Thyroid gland (tissue), 4 donors: ENCODE results near the gene REPS1. TPM values are rescaled to one million over a fixed set of nuclear protein-coding genes. Genes with fewer than 3 reads are reported as not detected.

ENCODE experiments used
- DNase-seq, 2 donors: peaks; one replicate each; pipeline ENCODE4 v3.0.0-alpha.2; 2019
- H3K27ac ChIP-seq, 3 donors: fragments of 200-600 bp; sonication (generic); 1 replicate in 2 of 3; 2 replicates in 1 of 3; pipeline ENCODE4 v1.5.1; 2016 to 2019; ENCODE audit warnings: mild to moderate bottlenecking in 1 of 3, moderate library complexity in 1 of 3
- H3K27me3 ChIP-seq: fragments of 200-600 bp; sonication (generic); one replicate; pipeline ENCODE4 v1.5.1; 2019
- H3K36me3 ChIP-seq, 2 donors: fragments of 200-600 bp; sonication (generic); one replicate each; pipeline ENCODE4 v1.5.1; 2016 to 2019
- H3K4me1 ChIP-seq, 2 donors: fragments of 200-600 bp; sonication (generic); one replicate each; pipeline ENCODE4 v1.5.1; 2017 to 2019
- H3K4me3 ChIP-seq, 3 donors: fragments of 200-600 bp; sonication (generic); replicated peaks in 1 of 3; 1 replicate in 2 of 3; 2 replicates in 1 of 3; pipeline ENCODE4 v1.5.1; 2016; ENCODE audit warnings: mild to moderate bottlenecking in 1 of 3
- H3K9me3 ChIP-seq: fragments of 200-600 bp; sonication (generic); one replicate; pipeline ENCODE4 v1.5.1; 2017
- CTCF ChIP-seq, 6 experiments: fragments of 200-600 bp in 3 of 6; fragments of 450-650 bp in 3 of 6; sonication (generic) in 3 of 6; IDR thresholded peaks; one replicate each; pipeline ENCODE4 v1.5.1; 2016 to 2019; ENCODE audit warnings: antibody characterized with exemption in 6 of 6, mild to moderate bottlenecking in 2 of 6, inconsistent platforms in 1 of 6, moderate library complexity in 1 of 6
- POLR2A ChIP-seq, 2 donors: fragments of 450-650 bp; IDR thresholded peaks; one replicate each; pipeline ENCODE4 v1.6.1; 2017; ENCODE audit warnings: antibody characterized with exemption in 2 of 2, mild to moderate bottlenecking in 2 of 2, moderate library complexity in 1 of 2
- WGBS, 2 donors: methylation state at CpG; one replicate each; pipeline ENCODE4 v1.1.5; 2017; 5-methylcytosine and 5-hydroxymethylcytosine counted together
- intact Hi-C: fragments of 100-400 bp; cut with DNase I; formaldehyde crosslinking; loops from one replicate; pipeline ENCODE4 v1.15.1; 2023
- total RNA-seq, 4 donors: library from RNA; depleted of rRNA; stranded (reverse); fragments of >200 nt; gene quantifications; one replicate each; pipeline ENCODE4 v1.2.3, GENCODE V29; 2016

The REPS1 gene
- total RNA-seq, 4 donors from 2014 or later: 51.5 to 93.9 (median 66.1) TPM

DNA sequence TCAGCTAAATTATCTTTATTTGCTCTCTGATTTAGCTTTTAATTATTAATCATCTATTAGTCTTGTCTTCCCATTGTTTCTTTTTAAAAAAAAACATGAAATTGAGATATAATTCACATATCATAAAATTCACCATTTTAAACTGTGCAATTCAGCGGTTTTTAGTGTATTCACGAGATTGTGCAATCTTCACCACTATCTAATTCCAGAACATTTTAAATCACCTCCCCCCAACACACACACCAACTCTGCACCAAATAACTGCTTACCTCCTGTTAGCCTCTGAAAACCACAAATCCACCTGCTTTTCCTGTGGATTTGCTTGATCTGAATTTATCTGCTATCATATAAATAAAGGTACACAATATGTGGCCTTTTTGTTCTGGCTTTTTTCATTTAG, 31.7 kb upstream of the REPS1 start:
- no peaks in the 10 kb centered on the region for H3K27me3 ChIP-seq
- DNase-seq: no peak
- 97% methylated on average over 2 of the region's 2 CpGs for WGBS, 2 donors
- TF ChIP-seq CTCF (IDR thresholded peaks at IDR 0.05) (no peak), POLR2A (IDR thresholded peaks at IDR 0.05) (no peak)
- H3K9me3 ChIP-seq: no peaks in the 10 kb centered on the region
- no peak overlapping the region for H3K27ac ChIP-seq
- intact Hi-C loops: no loop called here
- H3K36me3 ChIP-seq: no peaks in the 10 kb centered on the region
- no peak overlapping the region for H3K4me3 ChIP-seq
- H3K4me1 ChIP-seq: peaks cover 14 to 18% of the 10 kb centered on the region in 2 donors

DNA sequence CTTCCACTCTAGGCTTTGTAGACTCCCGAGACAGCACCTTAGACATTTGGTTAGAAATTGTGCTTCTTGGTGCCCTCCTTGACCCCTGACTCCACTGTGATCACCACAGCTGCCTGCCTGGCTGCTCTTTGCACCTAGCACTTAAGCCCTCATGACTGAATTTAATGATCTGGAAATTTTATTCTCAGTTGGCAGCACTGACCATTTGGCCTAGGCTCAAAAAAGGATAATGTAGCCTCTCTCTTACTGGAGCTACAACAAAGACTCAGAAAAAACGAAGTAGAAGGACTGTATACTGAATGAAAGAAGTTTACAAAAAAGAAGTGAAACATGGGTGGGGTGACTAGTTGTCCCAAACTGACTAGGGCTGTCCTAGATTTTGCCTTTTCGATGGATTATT, 29.2 kb upstream of the REPS1 start:
- peak; percentile 74 to 86 for DNase-seq
- H3K4me1 ChIP-seq: peaks cover 14 to 18% of the 10 kb centered on the region in 2 donors
- H3K27ac ChIP-seq: peak overlapping the region; percentile 53 to 69 (median 63)
- no peaks in the 10 kb centered on the region for H3K9me3 ChIP-seq
- WGBS, 2 donors: 38 to 46% methylated on average over 3 of the region's 3 CpGs
- no peak overlapping the region for H3K4me3 ChIP-seq
- H3K27me3 ChIP-seq: no peaks in the 10 kb centered on the region
- TF ChIP-seq CTCF (IDR thresholded peaks at IDR 0.05) (no peak), POLR2A (IDR thresholded peaks at IDR 0.05) (no peak)
- intact Hi-C loops: no loop called here
- no peaks in the 10 kb centered on the region for H3K36me3 ChIP-seq

DNA sequence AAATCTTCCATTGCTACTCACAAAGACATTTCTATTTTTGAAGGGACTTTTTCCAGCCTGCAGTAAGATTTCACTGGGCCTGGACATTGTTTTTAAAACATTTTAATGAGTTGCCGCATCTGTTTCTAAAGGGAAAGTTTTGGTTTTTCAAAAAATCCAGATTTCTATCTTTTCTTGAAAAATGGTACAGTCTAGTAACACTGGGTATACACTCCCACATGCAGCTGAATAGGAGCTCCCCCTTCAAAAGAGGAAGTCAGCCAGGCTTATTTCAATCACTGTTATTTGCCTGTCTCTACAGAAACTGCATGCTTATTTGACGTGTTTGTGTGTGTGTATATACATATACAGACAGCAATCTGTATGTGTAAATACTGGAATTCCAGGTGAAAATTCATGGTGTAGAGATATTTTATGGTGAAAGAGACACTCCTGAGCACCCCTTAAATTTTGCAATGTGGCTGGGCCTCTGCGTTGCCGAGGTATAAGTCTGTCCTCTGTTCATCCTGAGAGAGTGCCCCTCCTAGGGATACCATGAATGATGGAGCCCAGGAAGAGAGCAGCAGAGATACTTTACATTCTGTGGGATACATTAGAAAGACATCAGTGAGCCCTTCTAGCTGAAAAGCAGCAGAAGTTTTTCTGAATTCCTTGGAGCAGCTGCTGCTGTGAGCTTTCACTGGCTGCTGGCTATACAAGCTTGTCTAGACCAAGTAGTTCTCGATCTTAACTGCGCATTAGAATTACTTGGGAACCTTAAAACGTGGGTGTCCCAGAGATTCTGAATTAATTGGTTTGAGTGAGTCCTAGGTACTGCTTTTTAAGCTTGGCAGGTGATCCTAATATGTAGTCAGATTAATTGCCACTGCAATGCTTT, 28.5 kb upstream of the REPS1 start:
- 63 to 74% methylated on average over 7 of the region's 7 CpGs for WGBS, 2 donors
- peak in 1 of 2 donors; percentile 19 for DNase-seq
- TF ChIP-seq POLR2A (IDR thresholded peaks at IDR 0.05): no peak
- TF ChIP-seq CTCF (IDR thresholded peaks at IDR 0.05): no peak
- Histone ChIP-seq H3K4me3 (no peak overlapping the region), H3K4me1 (peaks cover 14 to 18% of the 10 kb centered on the region in 2 donors), H3K27me3 (no peaks in the 10 kb centered on the region), H3K36me3 (no peaks in the 10 kb centered on the region), H3K27ac (peak overlapping the region; percentile 53 to 69 (median 63)), H3K9me3 (no peaks in the 10 kb centered on the region)
- intact Hi-C loops: no loop called here

DNA sequence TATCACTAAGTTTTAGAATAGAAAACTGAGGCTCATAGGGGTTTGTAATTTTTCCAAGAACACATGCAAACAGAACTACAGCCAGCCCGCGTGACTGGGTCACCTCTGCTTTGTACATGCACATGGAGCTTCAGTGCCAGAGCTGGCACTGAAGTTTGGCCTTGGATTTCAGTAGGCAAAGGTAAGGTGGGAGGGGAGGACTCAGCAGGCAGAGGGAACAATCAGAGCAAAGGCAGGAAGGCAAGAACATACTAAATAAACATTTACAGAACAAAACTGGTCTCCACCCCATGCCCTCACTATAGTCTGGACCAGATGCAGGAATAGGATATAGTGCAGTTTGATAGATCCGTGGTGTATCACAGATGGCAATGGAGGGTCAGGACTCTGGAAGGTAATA, 26.9 kb upstream of the REPS1 start:
- H3K4me1 ChIP-seq: peaks cover 14 to 18% of the 10 kb centered on the region in 2 donors
- H3K4me3 ChIP-seq: no peak overlapping the region
- no peaks in the 10 kb centered on the region for H3K9me3 ChIP-seq
- intact Hi-C loops: no loop called here
- WGBS, 2 donors: 76 to 84% methylated on average over 3 of the region's 3 CpGs
- H3K27me3 ChIP-seq: no peaks in the 10 kb centered on the region
- TF ChIP-seq CTCF (IDR thresholded peaks at IDR 0.05): no peak
- no peak for TF ChIP-seq POLR2A (IDR thresholded peaks at IDR 0.05)
- no peaks in the 10 kb centered on the region for H3K36me3 ChIP-seq
- DNase-seq: peak; percentile 26 to 48
- H3K27ac ChIP-seq: no peak overlapping the region

GRCh38 chr6:139013185-139013800, 25.2 kb upstream of the REPS1 start:
- H3K27me3 ChIP-seq: no peaks in the 10 kb centered on the region
- intact Hi-C loops: no loop called here
- H3K27ac ChIP-seq: no peak overlapping the region
- H3K9me3 ChIP-seq: no peaks in the 10 kb centered on the region
- no peaks in the 10 kb centered on the region for H3K36me3 ChIP-seq
- 91 to 93% methylated on average over 4 of the region's 4 CpGs for WGBS, 2 donors
- H3K4me1 ChIP-seq: peaks cover 14 to 18% of the 10 kb centered on the region in 2 donors
- H3K4me3 ChIP-seq: no peak overlapping the region
- TF ChIP-seq CTCF (IDR thresholded peaks at IDR 0.05) (no peak), POLR2A (IDR thresholded peaks at IDR 0.05) (no peak)
- DNase-seq: no peak
